Mesenchymal stem cell (in vitro differentiated cells and primary cell): Measurements from ENCODE around the gene C10orf90.
A peak's percentile ranks its signal among the peaks of the same experiment; 100 is the strongest.

Experiments
- DNase-seq: peaks from one replicate; pipeline ENCODE4 v3.0.0-alpha.2; 2013
- H2AFZ ChIP-seq: one replicate; pipeline ENCODE4 v1.6.1; 2013; ENCODE audit warnings: low read depth, mild to moderate bottlenecking, control low read depth, inconsistent platforms, low read length, moderate library complexity
- H2AK5ac ChIP-seq: 2 replicates; pipeline ENCODE4 v1.6.1; 2013; ENCODE audit warnings: low read length, moderate library complexity, mild to moderate bottlenecking, inconsistent platforms; ENCODE audit not compliant: severe bottlenecking
- H2BK120ac ChIP-seq: one replicate; pipeline ENCODE4 v1.6.1; 2013; ENCODE audit warnings: low read depth, mild to moderate bottlenecking, inconsistent platforms, low read length, moderate library complexity
- H2BK12ac ChIP-seq, 2 experiments: one replicate each; pipeline ENCODE4 v1.6.1; 2013; ENCODE audit warnings: inconsistent platforms in 2 of 2, low read length in 2 of 2, mild to moderate bottlenecking in 2 of 2, moderate library complexity in 2 of 2, control low read depth in 1 of 2
- H2BK15ac ChIP-seq: one replicate; pipeline ENCODE4 v1.6.1; 2013; ENCODE audit warnings: mild to moderate bottlenecking, low read depth, inconsistent platforms; ENCODE audit not compliant: poor library complexity, severe bottlenecking
- H2BK5ac ChIP-seq: 2 replicates; pipeline ENCODE4 v1.6.1; 2013; ENCODE audit warnings: low read depth, mild to moderate bottlenecking, low read length, control low read depth, inconsistent platforms; ENCODE audit not compliant: poor library complexity, severe bottlenecking
- H3K14ac ChIP-seq, 2 experiments: one replicate each; pipeline ENCODE4 v1.6.1; 2013; ENCODE audit warnings: inconsistent platforms in 2 of 2, low read length in 2 of 2, control low read depth in 1 of 2, mild to moderate bottlenecking in 1 of 2, moderate library complexity in 1 of 2
- H3K18ac ChIP-seq, 2 experiments: one replicate each; pipeline ENCODE4 v1.6.1; 2013; ENCODE audit warnings: inconsistent platforms in 2 of 2, low read length in 2 of 2, control low read depth in 1 of 2, low read depth in 1 of 2, mild to moderate bottlenecking in 1 of 2
- H3K23ac ChIP-seq, 2 experiments: one replicate each; pipeline ENCODE4 v1.6.1; 2013; ENCODE audit warnings: inconsistent platforms in 2 of 2, low read length in 2 of 2, mild to moderate bottlenecking in 2 of 2, moderate library complexity in 2 of 2, control low read depth in 1 of 2
- H3K27ac ChIP-seq: 2 replicates; pipeline ENCODE4 v1.5.1; 2013; ENCODE audit warnings: mild to moderate bottlenecking, moderate library complexity, low read length, control low read depth, inconsistent platforms; ENCODE audit not compliant: poor library complexity, severe bottlenecking
- H3K27me3 ChIP-seq, 2 experiments: 2 replicates each; pipeline versions ENCODE4 v1.6.1 to v1.7.0; 2013; ENCODE audit warnings: low read length in 2 of 2, mild to moderate bottlenecking in 2 of 2, moderate library complexity in 2 of 2, control low read depth in 1 of 2, inconsistent platforms in 1 of 2; ENCODE audit not compliant: control insufficient read depth in 1 of 2, insufficient read depth in 1 of 2
- H3K36me3 ChIP-seq, 2 experiments: 2 replicates each; pipeline versions ENCODE4 v1.6.1 to v1.7.0; 2013; ENCODE audit warnings: low read length in 2 of 2, control low read depth in 1 of 2, inconsistent platforms in 1 of 2, low read depth in 1 of 2, mild to moderate bottlenecking in 1 of 2; ENCODE audit not compliant: insufficient read depth in 2 of 2, control insufficient read depth in 1 of 2
- H3K4ac ChIP-seq, 2 experiments: one replicate each; pipeline ENCODE4 v1.6.1; 2013; ENCODE audit warnings: inconsistent platforms in 2 of 2, low read length in 2 of 2, mild to moderate bottlenecking in 2 of 2, moderate library complexity in 2 of 2, control low read depth in 1 of 2, low read depth in 1 of 2
- H3K4me1 ChIP-seq: 2 replicates; pipeline ENCODE4 v1.6.1; 2013; ENCODE audit warnings: low read depth, low read length, control low read depth; ENCODE audit not compliant: control insufficient read depth, insufficient read depth
- H3K4me2 ChIP-seq: 2 replicates; pipeline ENCODE4 v1.6.1; 2013; ENCODE audit warnings: low read length, mild to moderate bottlenecking, inconsistent platforms; ENCODE audit not compliant: poor library complexity, severe bottlenecking
- H3K4me3 ChIP-seq, 2 experiments: 2 replicates each; pipeline versions ENCODE4 v1.5.1 to v1.7.0; 2013; ENCODE audit warnings: low read length in 2 of 2, mild to moderate bottlenecking in 2 of 2, control low read depth in 1 of 2, low read depth in 1 of 2; ENCODE audit not compliant: insufficient read depth in 1 of 2
- H3K79me1 ChIP-seq: replicated peaks from 2 replicates; pipeline ENCODE4 v1.6.1; 2013; ENCODE audit warnings: mild to moderate bottlenecking, control low read depth, low read length, inconsistent platforms; ENCODE audit not compliant: poor library complexity, severe bottlenecking
- H3K9ac ChIP-seq: 2 replicates; pipeline ENCODE4 v1.7.0; 2013; ENCODE audit warnings: mild to moderate bottlenecking, low read length, moderate library complexity
- H3K9me3 ChIP-seq: 2 replicates; pipeline ENCODE4 v1.7.0; 2013; ENCODE audit warnings: mild to moderate bottlenecking, low read length; ENCODE audit not compliant: control insufficient read depth
- H4K8ac ChIP-seq: one replicate; pipeline ENCODE4 v1.6.1; 2013; ENCODE audit warnings: inconsistent platforms, mild to moderate bottlenecking, low read length, moderate library complexity
- H4K91ac ChIP-seq: one replicate; pipeline ENCODE4 v1.6.1; 2013; ENCODE audit warnings: mild to moderate bottlenecking, low read length, inconsistent platforms
- WGBS: methylation state at CpG from one replicate; pipeline ENCODE4 v1.1.7; 2013; ENCODE audit warnings: mixed read lengths; 5-methylcytosine and 5-hydroxymethylcytosine counted together

Gene C10orf90

GRCh38 chr10:126504761-126505112 lies 165.8 kb downstream of the C10orf90 start:
- Histone ChIP-seq H3K27me3 (no peaks in the 10 kb centered on the region), H2BK15ac (no peak overlapping the region), H2AFZ (no peak overlapping the region), H3K4me1 (peaks cover 12% of the 10 kb centered on the region), H2BK12ac (no peak overlapping the region), H2AK5ac (no peak overlapping the region), H3K27ac (no peak overlapping the region), H3K23ac (no peak overlapping the region), H3K9me3 (no peaks in the 10 kb centered on the region), H3K18ac (no peak overlapping the region), H3K4me2 (no peak overlapping the region), H2BK120ac (no peak overlapping the region), H3K4ac (no peak overlapping the region), H4K91ac (no peak overlapping the region), H3K14ac (no peak overlapping the region), H4K8ac (no peak overlapping the region), H2BK5ac (no peak overlapping the region), H3K4me3 (no peak overlapping the region), H3K79me1 (no peaks in the 10 kb centered on the region), H3K36me3 (no peaks in the 10 kb centered on the region), H3K9ac (no peak overlapping the region)
- no peak for DNase-seq
- WGBS = 96% methylated on average over 14 of the region's 16 CpGs

- H2BK120ac ChIP-seq = no peak overlapping the region
- no peaks in the 10 kb centered on the region for H3K9me3 ChIP-seq
- peak overlapping the region in 1 of 2 experiments; percentile 78 for H3K18ac ChIP-seq
- peak overlapping the region; percentile 40 for H2AK5ac ChIP-seq
- no peak overlapping the region for H3K27ac ChIP-seq
- no peak overlapping the region for H4K8ac ChIP-seq
- H4K91ac ChIP-seq = no peak overlapping the region
- no peak overlapping the region for H3K4me2 ChIP-seq
- no peak overlapping the region for H2BK15ac ChIP-seq
- H3K14ac ChIP-seq = no peak overlapping the region
- WGBS = 63% methylated on average over 22 of the region's 23 CpGs
- H3K79me1 ChIP-seq = no peaks in the 10 kb centered on the region
- H3K23ac ChIP-seq = no peak overlapping the region
- H3K4me1 ChIP-seq = peaks cover 12% of the 10 kb centered on the region
- no peaks in the 10 kb centered on the region for H3K36me3 ChIP-seq
- peak overlapping the region; percentile 33 to 71 for H2BK12ac ChIP-seq
- no peaks in the 10 kb centered on the region for H3K27me3 ChIP-seq
- DNase-seq = peak; percentile 73
- H3K9ac ChIP-seq = peak overlapping the region; percentile 36
- peak overlapping the region in 1 of 2 experiments; percentile 37 for H3K4ac ChIP-seq
- H2BK5ac ChIP-seq = no peak overlapping the region
- H3K4me3 ChIP-seq = no peak overlapping the region
- H2AFZ ChIP-seq = peak overlapping the region; percentile 31
These were observed 166.3 kb downstream of the C10orf90 start for GRCh38 chr10:126504063-126504760.

DNA sequence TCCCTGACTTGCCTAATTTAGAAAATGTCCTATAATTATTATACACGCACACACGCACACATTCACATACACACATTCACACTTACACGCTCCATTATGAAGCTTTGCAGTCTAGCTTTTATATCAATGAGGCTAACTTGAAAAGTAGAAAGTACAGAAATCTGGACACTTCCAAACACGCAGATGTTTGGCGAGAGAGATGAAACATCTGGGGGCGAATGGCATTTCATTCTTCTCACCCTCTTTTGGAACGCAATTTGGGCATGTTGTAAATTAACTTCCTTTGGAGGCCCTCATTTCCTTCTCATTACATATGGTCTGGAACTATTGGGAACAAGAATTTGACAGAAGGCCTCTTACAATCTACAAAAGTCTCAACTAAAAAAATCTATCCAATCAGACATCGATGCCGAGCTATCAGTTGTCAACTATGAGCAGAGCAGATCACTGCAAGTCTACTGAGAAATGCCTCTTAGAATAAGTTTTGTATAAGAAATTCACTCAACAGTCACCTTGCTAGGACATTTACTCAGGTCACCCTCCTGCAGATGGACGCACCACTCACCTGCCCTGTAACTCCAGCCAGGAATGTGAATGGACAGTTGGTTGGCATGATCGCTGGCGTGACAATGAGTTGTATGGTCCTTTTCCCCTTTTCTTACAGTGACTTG lies 167.0 kb downstream of the C10orf90 start:
- Histone ChIP-seq H2BK12ac (peak overlapping the region; percentile 4 to 33), H3K4ac (no peak overlapping the region), H3K36me3 (no peaks in the 10 kb centered on the region), H4K8ac (no peak overlapping the region), H3K27me3 (no peaks in the 10 kb centered on the region), H3K23ac (no peak overlapping the region), H3K14ac (no peak overlapping the region), H4K91ac (no peak overlapping the region), H3K9ac (peak overlapping the region; percentile 27), H3K79me1 (no peaks in the 10 kb centered on the region), H2AK5ac (peak overlapping the region; percentile 40), H3K27ac (no peak overlapping the region), H2AFZ (peak overlapping the region; percentile 31), H3K4me1 (peaks cover 12% of the 10 kb centered on the region), H3K9me3 (no peaks in the 10 kb centered on the region), H3K4me3 (no peak overlapping the region), H3K4me2 (no peak overlapping the region), H2BK15ac (no peak overlapping the region), H3K18ac (peak overlapping the region in 1 of 2 experiments; percentile 78), H2BK5ac (no peak overlapping the region), H2BK120ac (no peak overlapping the region)
- 95% methylated on average over 12 of the region's 12 CpGs for WGBS
- no peak for DNase-seq

DNA sequence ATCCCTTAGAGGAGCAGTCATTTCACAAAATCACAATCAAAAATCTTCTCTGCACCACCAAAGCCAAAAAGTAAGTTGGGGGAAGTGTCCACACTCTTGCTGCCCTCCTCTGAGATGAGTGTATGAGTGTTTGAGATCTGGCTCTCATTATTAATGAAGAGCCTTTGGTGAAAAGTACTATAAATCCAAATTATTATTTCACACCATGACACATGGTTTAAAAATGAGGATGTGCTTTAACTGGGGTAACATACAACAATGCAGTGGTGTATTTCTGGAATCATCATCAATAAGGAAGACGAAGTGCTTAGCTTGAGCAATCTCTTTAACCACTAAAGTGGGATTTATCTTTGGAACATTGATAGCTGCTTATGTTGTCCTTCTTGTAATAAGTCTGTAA lies 168.1 kb downstream of the C10orf90 start:
- no peak overlapping the region for H3K4me2 ChIP-seq
- H4K8ac ChIP-seq = no peak overlapping the region
- H2BK5ac ChIP-seq = no peak overlapping the region
- H3K23ac ChIP-seq = no peak overlapping the region
- WGBS = 29% methylated on average over 1 of the region's 1 CpG
- H3K14ac ChIP-seq = no peak overlapping the region
- H3K9ac ChIP-seq = no peak overlapping the region
- no peak overlapping the region for H2AFZ ChIP-seq
- no peaks in the 10 kb centered on the region for H3K9me3 ChIP-seq
- H2BK12ac ChIP-seq = peak overlapping the region in 1 of 2 experiments; percentile 90
- no peak overlapping the region for H3K27ac ChIP-seq
- DNase-seq = no peak
- H3K18ac ChIP-seq = no peak overlapping the region
- H3K4me3 ChIP-seq = no peak overlapping the region
- no peak overlapping the region for H4K91ac ChIP-seq
- H3K79me1 ChIP-seq = no peaks in the 10 kb centered on the region
- no peak overlapping the region for H2AK5ac ChIP-seq
- no peaks in the 10 kb centered on the region for H3K36me3 ChIP-seq
- H3K4me1 ChIP-seq = peaks cover 13% of the 10 kb centered on the region
- no peak overlapping the region for H2BK15ac ChIP-seq
- no peak overlapping the region for H2BK120ac ChIP-seq
- H3K27me3 ChIP-seq = no peaks in the 10 kb centered on the region
- H3K4ac ChIP-seq = no peak overlapping the region
